Measurements from ENCODE around the gene SLC8A1.
A peak's percentile ranks its signal among the peaks of the same experiment; 100 is the strongest.

Gene SLC8A1

GRCh38 chr2:40451918-40452605, at the start of gene SLC8A1:
TSS of gene SLC8A1 (minus strand) at chr2:40452090.
- no peak for DNase-seq

GRCh38 chr2:40499437-40499836, 47.5 kb upstream of the SLC8A1 start:
- DNase-seq = no peak

GRCh38 chr2:40497251-40497859, 45.5 kb upstream of the SLC8A1 start:
- DNase-seq = no peak

- no peak for DNase-seq
Observed at GRCh38 chr2:40489678-40489960, 37.7 kb upstream of the SLC8A1 start.

GRCh38 chr2:40488927-40489677, 37.2 kb upstream of the SLC8A1 start:
- DNase-seq = no peak

- DNase-seq = peak; percentile 44
Observed at GRCh38 chr2:40488101-40488601, 36.3 kb upstream of the SLC8A1 start.

- no peak for DNase-seq
Observed at GRCh38 chr2:40487602-40488001, 35.7 kb upstream of the SLC8A1 start.

GRCh38 chr2:40485854-40486253, 34.0 kb upstream of the SLC8A1 start:
- DNase-seq = no peak

GRCh38 chr2:40485318-40485717, 33.4 kb upstream of the SLC8A1 start:
- DNase-seq = no peak

- DNase-seq = no peak
Observed at GRCh38 chr2:40483549-40484243, 31.8 kb upstream of the SLC8A1 start.

GRCh38 chr2:40480596-40480995, 28.7 kb upstream of the SLC8A1 start:
- DNase-seq = no peak

GRCh38 chr2:40480073-40480472, 28.2 kb upstream of the SLC8A1 start:
- DNase-seq = no peak

GRCh38 chr2:40477361-40477760, 25.5 kb upstream of the SLC8A1 start:
- DNase-seq = no peak

GRCh38 chr2:40476436-40476835, 24.5 kb upstream of the SLC8A1 start:
- DNase-seq = no peak

GRCh38 chr2:40474306-40474705, 22.4 kb upstream of the SLC8A1 start:
- DNase-seq = no peak

GRCh38 chr2:40471866-40472265, 20.0 kb upstream of the SLC8A1 start:
- DNase-seq = no peak

GRCh38 chr2:40470822-40471813, 19.2 kb upstream of the SLC8A1 start:
- no peak for DNase-seq

GRCh38 chr2:40466935-40467572, 15.2 kb upstream of the SLC8A1 start:
- DNase-seq = peak; percentile 90

- peak; percentile 80 for DNase-seq
Observed at GRCh38 chr2:40466332-40466906, 14.5 kb upstream of the SLC8A1 start.

- DNase-seq = no peak
Observed at GRCh38 chr2:40463112-40463511, 11.2 kb upstream of the SLC8A1 start.

- no peak for DNase-seq
Observed at GRCh38 chr2:40458271-40458794, 6.4 kb upstream of the SLC8A1 start.

All from NCI-H524 treated with DMSO at 0.1 percent for 48 hours (cell line).